ENCODE data around the gene POLDIP3. TPM values are rescaled to one million over a fixed set of nuclear protein-coding genes. Genes with fewer than 3 reads are reported as not detected.
"Not testable (repeated sequence)": the region's sequence is repeated elsewhere in the genome, so short reads cannot be mapped to it uniquely, and the experiment has no call there.

POLDIP3 gene
- total and polyA plus RNA-seq, 3 experiments from 2014 or later = 78.0 to 82.8 (median 80.0) TPM

- H3K4me1 ChIP-seq (ENCODE audit: insufficient read depth, low read length) = peaks cover 9% of the 10 kb centered on the region
- no peak for DNase-seq
- Mint-ChIP-seq H3K36me3 (peaks cover 0 to 67% (median 6%) of the 10 kb centered on the region in 3 donors), H3K27me3 (no peaks in the 10 kb centered on the region), H3K9me3 (no peaks in the 10 kb centered on the region), H3K4me3 (peak overlapping the region in 2 of 7 donors; percentile 43 to 68), H3K27ac (peak overlapping the region in 1 of 8 donors; percentile 12), H3K4me1 (peaks cover 13 to 16% (median 15%) of the 10 kb centered on the region in 3 donors)
- ChIA-PET CTCF (interaction anchor here (0.9 kb wide), 1 partner anchor 37 kb away, joined by 4 read pairs; no protein-coding TSS in a partner anchor), POLR2A (no interaction called here)
- H3K4me3 ChIP-seq (ENCODE audit: low read length) = no peak overlapping the region
- H3K9me3 ChIP-seq (ENCODE audit: low read length) = no peaks in the 10 kb centered on the region
- no peaks in the 10 kb centered on the region for H3K27me3 ChIP-seq (ENCODE audit: insufficient read depth, low read length, poor library complexity, severe bottlenecking)
- peaks cover 38% of the 10 kb centered on the region for H3K36me3 ChIP-seq (ENCODE audit: insufficient read depth, low read length)
- no peak overlapping the region for H3K27ac ChIP-seq (ENCODE audit: low read depth, low read length)
Observed at GRCh38 chr22:42584364-42584940, 30.2 kb downstream of the POLDIP3 start.

- DNase-seq = no peak
- H3K27me3 Mint-ChIP-seq = no peaks in the 10 kb centered on the region
- H3K4me3 Mint-ChIP-seq = peak overlapping the region in 5 of 7 donors; percentile 66 to 97 (median 90)
- H3K9me3 Mint-ChIP-seq = no peaks in the 10 kb centered on the region
- peaks cover 13 to 16% (median 15%) of the 10 kb centered on the region in 3 donors for H3K4me1 Mint-ChIP-seq
- Histone ChIP-seq H3K4me1 (ENCODE audit: insufficient read depth, low read length) (peaks cover 9% of the 10 kb centered on the region), H3K4me3 (ENCODE audit: low read length) (no peak overlapping the region), H3K36me3 (ENCODE audit: insufficient read depth, low read length) (peaks cover 38% of the 10 kb centered on the region), H3K27ac (ENCODE audit: low read depth, low read length) (no peak overlapping the region), H3K27me3 (ENCODE audit: insufficient read depth, low read length, poor library complexity, severe bottlenecking) (no peaks in the 10 kb centered on the region), H3K9me3 (ENCODE audit: low read length) (no peaks in the 10 kb centered on the region)
- H3K27ac Mint-ChIP-seq = peak overlapping the region in 1 of 8 donors; percentile 63
- ChIA-PET POLR2A (interaction anchor here (2.2 kb wide), 1 partner anchor 31 kb away, joined by 14 read pairs; the partner anchor contains the start of gene POLDIP3), CTCF (interaction anchor here (1.3 kb wide), 1 partner anchor 23 kb away, joined by 3 read pairs; no protein-coding TSS in a partner anchor)
- peaks cover 0 to 66% (median 6%) of the 10 kb centered on the region in 3 donors for H3K36me3 Mint-ChIP-seq
Observed at GRCh38 chr22:42582987-42583386, 31.7 kb downstream of the POLDIP3 start.

- Mint-ChIP-seq H3K4me1 (peaks cover 13 to 16% (median 15%) of the 10 kb centered on the region in 3 donors), H3K4me3 (peak overlapping the region; percentile 93 to 99 (median 96)), H3K9me3 (no peaks in the 10 kb centered on the region), H3K36me3 (peaks cover 0 to 65% (median 0%) of the 10 kb centered on the region in 3 donors), H3K27me3 (no peaks in the 10 kb centered on the region), H3K27ac (peak overlapping the region; percentile 76 to 97 (median 91))
- peak overlapping the region; percentile 25 for H3K4me3 ChIP-seq (ENCODE audit: low read length)
- H3K4me1 ChIP-seq (ENCODE audit: insufficient read depth, low read length) = peaks cover 9% of the 10 kb centered on the region
- no peaks in the 10 kb centered on the region for H3K9me3 ChIP-seq (ENCODE audit: low read length)
- peak overlapping the region; percentile 64 for H3K27ac ChIP-seq (ENCODE audit: low read depth, low read length)
- CTCF ChIA-PET = interaction anchor here (1.3 kb wide), 1 partner anchor 22 kb away, joined by 3 read pairs; no protein-coding TSS in a partner anchor
- POLR2A ChIA-PET = interaction anchor here (0.6 to 2.2 kb wide), 2 partner anchors 32 to 1725 kb away, joined by 4 to 14 read pairs; partner anchors contain the start of genes POLDIP3 and XPNPEP3
- peaks cover 36% of the 10 kb centered on the region for H3K36me3 ChIP-seq (ENCODE audit: insufficient read depth, low read length)
- no peaks in the 10 kb centered on the region for H3K27me3 ChIP-seq (ENCODE audit: insufficient read depth, low read length, poor library complexity, severe bottlenecking)
- peak; percentile 73 to 84 (median 79) for DNase-seq
Observed at GRCh38 chr22:42581762-42582716, 32.6 kb downstream of the POLDIP3 start.

- H3K4me1 ChIP-seq (ENCODE audit: insufficient read depth, low read length); H3K9me3 Mint-ChIP-seq; H3K27me3 Mint-ChIP-seq; DNase-seq; H3K27me3 ChIP-seq (ENCODE audit: insufficient read depth, low read length, poor library complexity, severe bottlenecking); CTCF ChIA-PET; H3K9me3 ChIP-seq (ENCODE audit: low read length): not testable (repeated sequence)
- Mint-ChIP-seq H3K4me3 (peak overlapping the region; percentile 93 to 99 (median 96)), H3K27ac (peak overlapping the region; percentile 82 to 96 (median 91)), H3K36me3 (peaks cover 0 to 58% (median 0%) of the 10 kb centered on the region in 3 donors), H3K4me1 (peaks cover 13 to 16% (median 15%) of the 10 kb centered on the region in 3 donors)
- peak overlapping the region; percentile 64 for H3K27ac ChIP-seq (ENCODE audit: low read depth, low read length)
- POLR2A ChIA-PET = interaction anchor here (2.2 kb wide), 1 partner anchor 33 kb away, joined by 14 read pairs; the partner anchor contains the start of gene POLDIP3
- peak overlapping the region; percentile 25 for H3K4me3 ChIP-seq (ENCODE audit: low read length)
- peaks cover 28% of the 10 kb centered on the region for H3K36me3 ChIP-seq (ENCODE audit: insufficient read depth, low read length)
Observed at GRCh38 chr22:42581194-42581761, 33.4 kb downstream of the POLDIP3 start.

GRCh38 chr22:42580040-42580439 is 34.6 kb downstream of the POLDIP3 start:
- H3K27ac Mint-ChIP-seq = peak overlapping the region in 1 of 8 donors; percentile 32
- H3K4me1 ChIP-seq (ENCODE audit: insufficient read depth, low read length); H3K4me3 ChIP-seq (ENCODE audit: low read length); H3K9me3 Mint-ChIP-seq; DNase-seq; POLR2A ChIA-PET; H3K9me3 ChIP-seq (ENCODE audit: low read length); H3K27me3 ChIP-seq (ENCODE audit: insufficient read depth, low read length, poor library complexity, severe bottlenecking); H3K27ac ChIP-seq (ENCODE audit: low read depth, low read length); H3K27me3 Mint-ChIP-seq; CTCF ChIA-PET: not testable (repeated sequence)
- H3K36me3 Mint-ChIP-seq = peaks cover 0 to 49% (median 0%) of the 10 kb centered on the region in 3 donors
- H3K4me1 Mint-ChIP-seq = peaks cover 13 to 16% (median 15%) of the 10 kb centered on the region in 3 donors
- H3K4me3 Mint-ChIP-seq = peak overlapping the region in 2 of 7 donors; percentile 60 to 76
- peaks cover 18% of the 10 kb centered on the region for H3K36me3 ChIP-seq (ENCODE audit: insufficient read depth, low read length)

DNA sequence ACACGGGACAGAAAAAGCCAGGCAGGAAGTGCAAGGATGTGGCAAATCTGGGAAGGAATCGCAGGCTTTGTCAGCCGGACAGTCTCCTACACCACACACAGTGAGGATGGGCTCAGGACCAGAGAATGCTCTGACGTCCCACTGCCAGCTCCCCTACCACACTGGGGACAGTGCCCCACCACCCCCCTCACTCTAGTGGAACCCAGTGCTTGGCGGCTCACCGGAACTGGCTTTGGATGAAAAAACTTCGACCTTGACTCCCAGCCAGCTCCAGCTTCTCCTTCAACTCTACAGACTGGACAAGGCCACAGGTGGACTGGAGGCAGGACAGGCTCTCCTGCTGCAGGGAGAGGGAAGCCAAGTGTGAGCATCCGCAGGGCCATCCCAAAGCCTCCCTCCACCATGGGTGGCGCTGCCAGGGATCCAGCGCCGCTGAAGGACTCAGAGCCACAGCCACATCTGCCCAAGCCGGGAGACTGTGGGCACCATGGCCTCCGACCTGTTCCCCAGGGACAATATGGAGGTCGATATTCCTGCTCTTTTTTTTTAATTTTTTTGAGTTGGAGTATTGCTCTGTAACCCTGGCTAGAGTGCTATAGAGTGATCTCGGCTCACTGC is 37.0 kb downstream of the POLDIP3 start:
- H3K4me1 Mint-ChIP-seq = peaks cover 13 to 16% (median 15%) of the 10 kb centered on the region in 3 donors
- H3K27ac Mint-ChIP-seq = no peak overlapping the region
- no peak overlapping the region for H3K4me3 Mint-ChIP-seq
- POLR2A ChIA-PET = no interaction called here
- peaks cover 17% of the 10 kb centered on the region for H3K36me3 ChIP-seq (ENCODE audit: insufficient read depth, low read length)
- H3K27me3 ChIP-seq (ENCODE audit: insufficient read depth, low read length, poor library complexity, severe bottlenecking) = no peaks in the 10 kb centered on the region
- H3K4me1 ChIP-seq (ENCODE audit: insufficient read depth, low read length) = peaks cover 8% of the 10 kb centered on the region
- no peaks in the 10 kb centered on the region for H3K9me3 ChIP-seq (ENCODE audit: low read length)
- H3K9me3 Mint-ChIP-seq = no peaks in the 10 kb centered on the region
- CTCF ChIA-PET = no interaction called here
- no peak for DNase-seq
- no peaks in the 10 kb centered on the region for H3K27me3 Mint-ChIP-seq
- H3K36me3 Mint-ChIP-seq = peaks cover 0 to 46% (median 0%) of the 10 kb centered on the region in 3 donors
- H3K27ac ChIP-seq (ENCODE audit: low read depth, low read length) = no peak overlapping the region
- no peak overlapping the region for H3K4me3 ChIP-seq (ENCODE audit: low read length)

DNA sequence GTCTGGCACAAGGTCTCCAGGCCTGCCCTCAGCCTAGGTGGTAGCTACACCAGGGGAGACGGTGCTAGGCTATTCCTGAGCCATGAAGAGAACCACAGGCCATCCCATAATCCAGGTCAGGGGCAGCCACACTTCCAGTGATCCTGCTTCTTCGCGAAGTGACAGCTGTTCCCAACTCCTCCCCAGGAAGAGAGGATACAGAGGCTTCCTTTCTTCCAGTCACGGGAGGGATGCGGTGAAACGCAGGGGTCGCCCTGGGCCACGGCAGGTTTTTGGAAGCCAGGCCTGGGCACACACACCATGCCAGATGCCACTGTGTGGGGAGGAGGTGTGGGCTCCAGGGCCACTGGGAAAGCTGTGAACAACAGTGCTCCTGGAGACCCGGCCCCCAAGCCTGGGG is 37.5 kb downstream of the POLDIP3 start:
- H3K27ac ChIP-seq (ENCODE audit: low read depth, low read length); DNase-seq; CTCF ChIA-PET; POLR2A ChIA-PET; H3K4me1 ChIP-seq (ENCODE audit: insufficient read depth, low read length); H3K27me3 ChIP-seq (ENCODE audit: insufficient read depth, low read length, poor library complexity, severe bottlenecking); H3K4me3 ChIP-seq (ENCODE audit: low read length); H3K9me3 ChIP-seq (ENCODE audit: low read length); H3K27ac Mint-ChIP-seq; H3K9me3 Mint-ChIP-seq; H3K4me3 Mint-ChIP-seq; H3K27me3 Mint-ChIP-seq: not testable (repeated sequence)
- peaks cover 10 to 12% (median 11%) of the 10 kb centered on the region in 3 donors for H3K4me1 Mint-ChIP-seq
- H3K36me3 Mint-ChIP-seq = peaks cover 0 to 48% (median 0%) of the 10 kb centered on the region in 3 donors
- H3K36me3 ChIP-seq (ENCODE audit: insufficient read depth, low read length) = peaks cover 17% of the 10 kb centered on the region

Measured in CD8-positive, alpha-beta memory T cell (primary cell).